Measurements from ENCODE around the gene MMAA. TPM values are rescaled to one million over a fixed set of nuclear protein-coding genes. Genes with fewer than 3 reads are reported as not detected.

MMAA gene
- total and polyA plus RNA-seq, 4 donors: 4.8 to 18.9 (median 15.3) TPM

GRCh38 chr4:145681956-145682355, 62.8 kb downstream of the MMAA start (continued):
- TF ChIP-seq CTCF (IDR thresholded peaks at IDR 0.05; ENCODE audit: low read depth, low read length, missing input control): no peak
- TF ChIP-seq YY1 (IDR thresholded peaks at IDR 0.05): no peak

- DNase-seq (ENCODE audit: low spot score): no peak
- no peak overlapping the region for H3K9ac ChIP-seq (ENCODE audit: low read depth in 1 of 2, low read length in 2 of 2)
- TF ChIP-seq REST (IDR thresholded peaks at IDR 0.05) (no peak), JUND (IDR thresholded peaks at IDR 0.05) (no peak), MAX (IDR thresholded peaks at IDR 0.05) (no peak), ATF3 (IDR thresholded peaks at IDR 0.05) (no peak), RAD21 (IDR thresholded peaks at IDR 0.05) (no peak), RXRA (IDR thresholded peaks at IDR 0.05) (no peak), CTCF (IDR thresholded peaks at IDR 0.05; ENCODE audit: low read depth, low read length, missing input control) (no peak), EGR1 (IDR thresholded peaks at IDR 0.05; ENCODE audit: low read depth in 2 of 2) (no peak), NR2F2 (IDR thresholded peaks at IDR 0.05) (no peak), YY1 (IDR thresholded peaks at IDR 0.05) (no peak), GABPA (IDR thresholded peaks at IDR 0.05 in 1 of 2, conservative IDR thresholded peaks at IDR 0.05 in 1 of 2) (no peak), ZBTB33 (IDR thresholded peaks at IDR 0.05) (no peak), FOXA1 (IDR thresholded peaks at IDR 0.05) (no peak)
Observed at GRCh38 chr4:145686991-145687390, 67.8 kb downstream of the MMAA start.

More at GRCh38 chr4:145686991-145687390, 67.8 kb downstream of the MMAA start:
- Histone ChIP-seq H3K4me1 (ENCODE audit: control insufficient read depth in 4 of 4, insufficient read depth in 4 of 4, low read length in 3 of 4) (no peaks in the 10 kb centered on the region), H3K36me3 (ENCODE audit: control insufficient read depth in 4 of 4, insufficient read depth in 3 of 4, low read depth in 1 of 4, low read length in 3 of 4) (no peaks in the 10 kb centered on the region), H3K4me3 (ENCODE audit: low read depth in 1 of 3, low read length in 3 of 3) (no peak overlapping the region), H3K27ac (ENCODE audit: low read depth in 1 of 2, low read length in 2 of 2) (no peak overlapping the region), H3K9me3 (ENCODE audit: control insufficient read depth in 4 of 4, low read length in 3 of 4) (no peaks in the 10 kb centered on the region), H3K27me3 (ENCODE audit: control insufficient read depth in 4 of 4, insufficient read depth in 4 of 4, low read length in 3 of 4) (no peaks in the 10 kb centered on the region)
- WGBS: 57% methylated on average over 2 of the region's 2 CpGs

Measured in liver (tissue), 9 donors.